Iris pigment epithelial cell (primary cell): Measurements from ENCODE around the gene USP16.
A peak's percentile ranks its signal among the peaks of the same experiment; 100 is the strongest.
"Not testable (repeated sequence)": the region's sequence is repeated elsewhere in the genome, so short reads cannot be mapped to it uniquely, and the experiment has no call there.

Source experiments
- DNase-seq: peaks from one replicate; pipeline ENCODE4 v3.0.0-alpha.2; 2011; ENCODE audit warnings: low read depth

USP16 gene

GRCh38 chr21:29024474-29025327 is at the start of gene USP16:
Gene USP16, plus strand, starts transcription at chr21:29024668. Its CDS starts 3,246 bp downstream, at chr21:29027914.
- DNase-seq: peak; percentile 100

- DNase-seq: peak; percentile 54
These were observed 49.1 kb upstream of the USP16 start for GRCh38 chr21:28975397-28975796.

DNA sequence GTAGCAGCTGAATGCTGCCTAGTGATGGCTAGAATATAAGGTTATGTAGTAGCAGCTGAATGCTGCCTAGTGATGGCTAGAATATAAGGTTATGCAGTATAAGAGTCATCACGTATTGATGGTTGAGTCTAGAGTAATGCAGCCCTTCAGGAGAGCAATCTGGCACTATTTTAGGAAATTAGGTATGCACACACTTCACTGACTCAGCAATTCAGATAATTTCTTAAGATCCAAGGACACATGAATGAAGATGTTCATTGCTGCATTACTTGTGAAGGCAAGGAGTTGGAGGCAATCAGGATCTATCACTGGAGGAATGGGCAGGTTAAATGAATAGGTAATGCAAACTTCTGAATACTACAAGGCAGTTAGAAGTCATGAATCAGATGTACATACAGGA is 45.4 kb upstream of the USP16 start:
- no peak for DNase-seq

DNA sequence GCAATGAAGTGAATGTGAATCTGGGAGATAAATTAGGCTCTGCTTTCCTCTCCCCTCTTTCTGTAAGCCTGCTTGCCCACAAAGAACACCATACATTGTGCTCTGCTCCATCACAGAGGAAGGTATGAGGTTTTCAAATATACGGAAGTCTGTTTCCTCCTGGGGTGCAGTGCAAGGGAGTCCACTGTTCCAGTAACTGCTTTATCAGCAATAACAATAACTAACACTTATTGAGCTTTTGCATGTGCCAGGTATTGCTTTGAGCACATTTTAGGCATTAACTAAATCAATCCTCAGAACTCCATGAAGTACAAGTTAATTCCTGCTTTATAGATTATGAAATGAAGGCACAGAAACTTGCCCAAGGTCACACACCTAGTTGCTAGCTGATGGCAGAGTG is 41.8 kb upstream of the USP16 start:
- DNase-seq: no peak

DNA sequence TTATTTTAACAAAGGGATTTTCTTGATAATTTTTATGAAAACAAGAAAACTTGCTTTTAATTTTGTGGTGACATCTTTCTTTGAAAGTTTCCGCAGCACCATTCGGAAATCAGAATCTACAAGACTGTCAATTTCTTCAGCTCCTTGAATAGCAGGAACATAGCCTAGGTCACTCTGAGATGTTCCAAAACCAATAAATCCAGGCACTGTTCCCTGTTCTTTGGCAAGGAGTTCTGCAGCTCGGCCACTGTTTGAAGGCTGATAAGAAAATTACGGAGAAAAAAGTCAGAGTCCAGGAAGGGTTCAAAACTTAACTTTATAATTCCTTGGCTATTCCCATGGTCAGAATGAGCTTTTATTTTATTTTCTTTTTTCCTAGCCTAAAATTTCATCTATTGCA is 37.8 kb upstream of the USP16 start:
- no peak for DNase-seq

DNA sequence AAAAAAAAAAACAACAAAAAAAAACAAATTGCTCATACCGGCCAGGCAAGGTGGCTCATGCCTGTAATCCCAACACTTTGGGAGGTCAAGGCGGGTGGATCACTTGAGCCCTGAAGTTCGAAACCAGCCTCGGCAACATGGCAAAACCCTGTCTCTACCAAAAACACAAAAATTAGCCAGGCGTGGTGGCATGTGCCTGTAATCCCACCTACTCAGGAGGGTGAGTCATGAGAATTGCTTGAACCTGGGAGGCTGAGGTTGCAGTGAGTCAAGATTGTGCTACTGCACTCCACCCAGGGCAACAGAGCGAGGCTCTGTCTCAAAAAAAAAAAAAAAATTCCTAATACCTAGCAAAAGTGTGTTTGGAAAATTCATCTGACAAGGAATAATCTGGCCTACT is 36.3 kb upstream of the USP16 start:
- DNase-seq: peak; percentile 61

DNA sequence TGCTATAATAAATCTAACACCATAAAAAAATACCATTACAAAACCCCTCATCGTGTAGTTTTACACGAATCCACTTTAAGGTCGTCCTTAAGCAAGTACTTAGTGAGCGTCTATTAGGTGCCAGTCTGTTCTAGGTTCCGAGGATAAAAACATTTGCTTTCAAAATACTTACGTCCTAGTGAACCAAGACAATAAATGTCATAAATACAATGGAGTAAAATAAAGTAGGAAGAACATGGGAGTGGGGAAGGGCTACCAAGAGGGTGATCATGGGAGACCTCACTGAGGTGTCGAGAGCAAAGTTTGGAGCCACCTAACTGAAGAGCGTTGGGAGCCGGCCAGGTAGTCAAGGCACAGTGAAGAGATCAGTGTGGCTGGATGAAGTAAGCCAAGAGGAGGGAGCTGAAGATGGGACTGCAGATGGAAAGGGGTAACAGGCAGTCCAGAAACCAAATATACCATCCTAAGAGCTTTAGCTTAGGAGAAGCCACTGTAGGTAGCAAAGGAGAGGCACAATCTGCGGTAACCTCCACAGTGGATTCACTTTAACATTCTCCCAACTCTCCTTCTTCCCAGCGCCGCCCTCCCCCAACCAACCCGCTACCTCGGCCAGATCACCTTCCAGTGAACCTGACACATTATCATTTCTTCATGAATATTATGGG is 32.5 kb upstream of the USP16 start:
- DNase-seq: peak; percentile 8

- peak; percentile 100 for DNase-seq
These were observed 31.8 kb upstream of the USP16 start, which contains the start of gene LTN1 for GRCh38 chr21:28992526-28993292. Gene LTN1, minus strand, starts transcription at chr21:28992877. Its CDS starts 72 bp downstream, at chr21:28992805.

GRCh38 chr21:28993293-28993629 is 31.2 kb upstream of the USP16 start:
- DNase-seq: no peak

DNA sequence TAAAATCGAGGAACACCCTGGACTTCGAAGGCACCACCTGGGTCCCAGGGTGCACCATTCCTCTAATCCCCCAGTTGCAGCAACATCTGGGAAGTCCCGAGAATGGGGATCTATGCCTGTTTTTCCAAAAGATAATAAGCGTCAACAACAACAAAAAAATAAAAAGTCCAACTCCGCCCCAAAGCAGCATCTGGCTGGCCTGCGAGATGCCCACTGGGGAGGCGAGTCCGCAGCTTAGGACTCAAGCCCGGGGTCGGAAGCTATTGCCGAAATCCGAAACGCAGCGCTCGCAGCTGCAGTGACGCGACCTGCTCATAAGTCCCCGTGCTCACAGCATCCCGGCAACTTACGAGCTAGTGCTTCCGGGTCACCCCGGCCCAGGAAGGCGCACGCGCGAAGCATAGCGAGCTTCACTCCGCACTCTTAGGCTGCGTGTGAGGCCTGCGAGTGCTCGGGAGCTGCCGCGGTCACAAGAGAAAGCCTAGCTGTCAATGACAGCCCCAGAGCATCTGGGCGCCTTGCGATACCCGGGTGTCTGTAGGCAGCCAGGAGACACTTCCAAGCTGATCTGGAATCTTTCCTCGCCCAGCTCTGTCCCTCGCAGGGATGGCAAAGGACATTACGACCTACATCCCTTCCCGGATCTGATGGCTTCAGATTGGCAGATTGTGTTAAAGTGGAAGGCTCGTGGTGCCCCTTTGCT is 21.9 kb upstream of the USP16 start:
- peak; percentile 99 for DNase-seq

DNA sequence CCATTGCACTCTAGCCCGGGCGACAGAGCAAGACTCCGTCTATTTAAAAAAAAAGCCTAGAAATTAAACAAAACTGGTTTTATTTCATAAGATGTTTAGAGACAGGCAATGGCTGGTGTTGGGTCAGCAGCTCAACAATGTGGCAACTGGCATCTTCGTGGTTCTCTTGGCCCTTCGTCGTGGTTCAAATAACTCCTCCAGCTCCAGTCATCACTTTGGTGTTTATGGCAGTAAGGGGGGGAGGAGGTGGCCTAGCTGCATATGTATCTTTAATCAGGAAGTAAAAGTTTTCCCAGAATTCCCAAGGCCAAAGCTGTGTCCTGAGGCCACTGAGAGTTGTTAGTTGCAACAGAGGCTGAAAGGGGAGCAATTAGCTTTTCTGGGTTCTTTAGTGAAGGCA is 18.8 kb upstream of the USP16 start:
- DNase-seq: no peak

DNA sequence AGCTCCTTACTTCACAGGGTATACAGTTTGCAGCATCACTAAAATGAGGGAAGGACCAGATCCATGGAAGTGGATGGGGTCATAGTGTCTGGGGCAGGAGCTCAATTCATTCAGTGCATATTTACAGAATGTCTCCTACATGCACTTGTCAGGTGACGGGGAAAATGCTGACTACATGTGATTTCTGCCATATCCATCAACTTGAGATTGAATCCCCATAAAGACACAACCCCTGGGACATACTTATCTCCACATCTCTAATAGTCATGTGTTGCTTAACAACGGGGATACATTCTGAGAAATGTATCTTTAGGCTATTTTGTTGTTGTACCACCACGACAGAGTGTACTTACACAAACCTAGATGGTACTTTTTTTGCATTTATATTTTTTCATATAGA is 17.3 kb upstream of the USP16 start:
- no peak for DNase-seq

DNA sequence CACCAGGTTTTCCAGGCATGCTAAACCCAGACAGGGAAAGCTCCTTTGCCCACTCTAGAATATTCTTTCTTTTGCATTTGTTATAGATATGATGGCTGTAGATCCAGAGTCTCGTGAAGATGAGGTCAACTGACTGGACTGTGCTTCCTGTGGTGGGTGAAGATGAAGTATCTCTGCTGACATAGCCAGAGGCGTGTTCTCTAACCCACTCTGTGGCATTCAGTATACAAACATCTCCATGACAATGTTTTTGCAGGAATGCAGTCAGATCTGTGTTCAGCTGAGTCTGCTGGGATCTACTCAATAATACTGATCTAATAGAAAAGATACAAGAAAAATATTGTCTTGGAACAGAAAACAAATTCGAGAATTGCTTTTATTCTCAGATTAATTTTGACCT is 16.7 kb upstream of the USP16 start:
- DNase-seq: no peak

DNA sequence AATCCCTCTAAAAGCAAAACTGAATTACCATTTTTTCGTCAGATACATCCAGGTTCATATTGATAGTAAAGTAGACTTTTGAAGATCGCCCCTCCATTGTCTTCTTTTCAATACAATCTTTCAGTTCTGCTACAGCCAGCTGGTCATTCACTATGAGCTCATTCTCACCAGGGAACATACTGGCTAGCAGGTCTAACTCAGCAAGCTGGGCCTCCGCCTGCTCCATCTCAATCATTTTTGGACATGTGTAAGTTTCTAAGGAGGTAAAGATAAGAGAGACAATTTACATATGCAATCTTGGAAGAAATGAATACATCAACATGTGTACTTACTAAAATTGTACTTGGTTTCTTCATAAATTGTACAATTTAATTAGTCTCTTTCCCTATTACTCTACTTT is 16.1 kb upstream of the USP16 start:
- DNase-seq: no peak

DNA sequence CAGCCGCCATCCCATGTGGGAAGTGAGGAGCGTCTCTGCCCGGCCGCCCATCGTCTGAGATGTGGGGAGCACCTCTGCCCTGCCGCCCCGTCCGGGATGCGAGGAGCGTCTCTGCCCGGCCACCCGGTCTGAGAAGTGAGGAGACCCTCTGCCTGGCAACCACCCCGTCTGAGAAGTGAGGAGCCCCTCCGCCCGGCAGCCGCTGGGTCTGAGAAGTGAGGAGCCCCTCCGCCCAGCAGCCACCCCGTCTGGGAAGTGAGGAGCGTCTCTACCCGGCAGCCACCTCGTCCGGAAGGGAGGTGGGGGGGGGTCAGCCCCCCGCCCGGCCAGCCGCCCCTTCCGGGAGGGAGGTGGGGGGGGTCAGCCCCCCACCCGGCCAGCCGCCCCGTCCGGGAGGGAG is 13.2 kb upstream of the USP16 start:
- not testable (repeated sequence) for DNase-seq

GRCh38 chr21:29017639-29018237 is 6.7 kb upstream of the USP16 start:
- no peak for DNase-seq

DNA sequence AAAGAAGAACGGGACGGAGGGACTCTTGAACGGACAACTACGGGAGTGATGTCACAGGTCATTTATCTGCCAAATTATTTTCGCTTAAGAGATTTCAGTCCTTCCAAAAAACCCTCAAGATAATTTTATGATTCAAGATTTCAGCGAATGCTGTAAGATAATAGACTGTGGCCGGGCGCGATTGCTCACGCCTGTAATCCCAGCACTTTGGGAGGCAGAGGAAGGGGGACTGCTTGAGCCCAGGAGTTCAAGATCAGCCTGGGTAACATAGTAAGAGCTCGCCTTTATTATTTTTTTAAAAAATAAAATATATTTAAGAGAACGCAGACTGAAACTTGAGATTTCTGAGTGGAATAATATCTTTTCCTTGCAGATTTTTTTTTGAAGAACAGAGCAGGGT is 5.9 kb upstream of the USP16 start:
- no peak for DNase-seq

DNA sequence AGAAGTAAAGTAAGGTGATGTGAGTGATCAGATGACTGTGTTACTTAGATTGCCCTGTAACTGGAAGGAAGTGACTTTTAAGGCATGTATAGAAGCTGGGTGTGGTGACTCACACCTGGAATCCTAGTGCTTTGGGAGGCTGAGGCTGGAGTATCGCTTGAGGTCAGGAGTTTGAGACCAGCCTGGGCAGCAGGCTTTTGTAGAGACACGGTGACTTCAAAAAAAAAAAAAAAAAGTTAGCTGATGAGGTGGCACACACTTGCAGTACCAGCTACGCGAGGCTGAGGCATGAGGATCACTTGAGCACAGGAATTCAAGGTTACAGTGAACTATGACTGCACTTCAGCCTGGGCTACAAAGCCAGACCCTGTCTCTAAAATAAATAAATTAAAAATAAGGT is 2.3 kb upstream of the USP16 start:
- DNase-seq: no peak

GRCh38 chr21:29025328-29025713 is 853 bp downstream of the USP16 start:
- peak; percentile 59 for DNase-seq

- DNase-seq: no peak
These were observed 5.1 kb downstream of the USP16 start for GRCh38 chr21:29029524-29029923.

DNA sequence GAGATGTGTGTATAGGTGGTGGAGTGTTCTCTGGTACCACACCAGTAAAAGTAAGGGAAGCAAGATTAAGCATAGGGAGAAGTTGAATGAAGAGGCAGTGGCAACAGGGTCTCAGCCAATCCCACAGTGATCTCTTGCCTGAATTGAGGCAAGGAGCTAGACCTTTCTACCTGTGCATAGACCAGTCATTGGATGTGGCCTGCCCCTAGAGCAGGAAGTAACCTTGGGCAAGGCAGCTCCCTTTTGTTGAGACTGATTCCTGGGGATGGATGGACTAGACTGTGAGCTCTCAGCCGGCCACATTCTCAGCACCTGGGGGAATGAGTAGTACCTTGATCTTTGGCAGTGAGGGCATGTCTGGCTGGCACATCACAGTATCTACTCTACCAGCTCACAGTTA is 6.4 kb downstream of the USP16 start:
- no peak for DNase-seq

- no peak for DNase-seq
These were observed 8.8 kb downstream of the USP16 start for GRCh38 chr21:29033301-29033700.
